Pons (tissue), 1 donor: ENCODE data around the gene MYORG.

Source experiments
- DNase-seq: peaks from one replicate; pipeline ENCODE4 v3.0.0-alpha.2; 2016; ENCODE audit warnings: low spot score

MYORG gene

DNA sequence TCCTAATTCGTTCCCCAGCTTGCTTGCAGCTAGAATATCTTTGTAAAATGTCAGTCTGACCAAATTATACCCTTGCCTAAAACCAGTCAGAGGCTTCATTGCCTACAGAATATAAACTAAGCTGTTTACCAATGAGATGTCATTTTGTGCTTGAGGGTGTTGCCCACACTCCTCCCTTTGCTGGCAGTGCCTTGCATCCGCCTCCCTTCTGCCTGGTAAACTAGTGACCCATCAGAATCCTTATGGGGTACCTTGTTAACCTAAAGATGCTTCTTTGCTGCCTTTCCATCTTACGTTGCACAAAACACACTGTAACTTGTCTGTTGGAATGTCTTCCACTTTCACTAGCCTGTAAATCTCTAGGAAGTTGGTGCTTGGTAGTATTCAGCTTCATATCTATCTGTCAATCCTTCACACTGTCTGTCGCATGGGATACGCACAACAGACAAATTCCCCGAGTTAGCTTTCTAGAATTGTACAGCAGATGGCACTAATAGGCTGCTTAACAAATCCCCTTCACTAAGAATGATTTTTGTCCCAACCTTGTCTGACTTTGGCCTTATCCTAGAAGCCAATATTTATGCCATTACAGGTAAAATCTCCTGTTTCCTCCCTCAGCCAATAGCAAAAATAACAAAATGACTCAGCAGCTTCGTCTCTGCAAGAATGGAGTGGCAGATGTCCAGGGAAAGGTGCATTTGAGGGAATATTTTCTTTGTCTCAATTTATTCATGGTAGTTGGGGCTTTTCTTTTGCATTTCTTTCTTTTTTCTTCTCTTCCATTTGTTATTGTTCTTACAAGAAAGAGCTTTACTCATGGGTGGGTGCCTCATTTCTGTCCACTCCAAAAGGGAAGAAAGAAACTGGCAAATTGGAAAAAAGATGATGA is 44.4 kb downstream of the MYORG start:
- peak; percentile 97 for DNase-seq

DNA sequence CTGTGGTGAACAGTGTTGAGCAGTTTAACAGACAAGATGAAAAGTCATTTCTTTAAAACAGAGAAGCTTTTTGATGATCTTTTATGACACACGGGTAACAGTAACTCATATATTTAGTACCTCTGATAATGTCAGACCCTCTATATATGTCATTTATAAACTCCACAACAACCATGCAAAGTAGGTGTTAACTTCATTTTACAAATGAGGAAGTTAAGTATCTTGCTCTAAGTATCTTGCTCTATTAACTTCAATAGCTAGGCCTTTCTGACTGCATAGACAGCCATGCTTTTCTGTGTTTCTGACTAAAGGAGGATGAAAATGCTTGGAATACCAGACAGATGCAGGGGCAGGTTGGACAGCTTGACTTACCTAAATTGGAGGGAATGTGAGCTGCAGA is 45.5 kb downstream of the MYORG start:
- peak; percentile 18 for DNase-seq

DNA sequence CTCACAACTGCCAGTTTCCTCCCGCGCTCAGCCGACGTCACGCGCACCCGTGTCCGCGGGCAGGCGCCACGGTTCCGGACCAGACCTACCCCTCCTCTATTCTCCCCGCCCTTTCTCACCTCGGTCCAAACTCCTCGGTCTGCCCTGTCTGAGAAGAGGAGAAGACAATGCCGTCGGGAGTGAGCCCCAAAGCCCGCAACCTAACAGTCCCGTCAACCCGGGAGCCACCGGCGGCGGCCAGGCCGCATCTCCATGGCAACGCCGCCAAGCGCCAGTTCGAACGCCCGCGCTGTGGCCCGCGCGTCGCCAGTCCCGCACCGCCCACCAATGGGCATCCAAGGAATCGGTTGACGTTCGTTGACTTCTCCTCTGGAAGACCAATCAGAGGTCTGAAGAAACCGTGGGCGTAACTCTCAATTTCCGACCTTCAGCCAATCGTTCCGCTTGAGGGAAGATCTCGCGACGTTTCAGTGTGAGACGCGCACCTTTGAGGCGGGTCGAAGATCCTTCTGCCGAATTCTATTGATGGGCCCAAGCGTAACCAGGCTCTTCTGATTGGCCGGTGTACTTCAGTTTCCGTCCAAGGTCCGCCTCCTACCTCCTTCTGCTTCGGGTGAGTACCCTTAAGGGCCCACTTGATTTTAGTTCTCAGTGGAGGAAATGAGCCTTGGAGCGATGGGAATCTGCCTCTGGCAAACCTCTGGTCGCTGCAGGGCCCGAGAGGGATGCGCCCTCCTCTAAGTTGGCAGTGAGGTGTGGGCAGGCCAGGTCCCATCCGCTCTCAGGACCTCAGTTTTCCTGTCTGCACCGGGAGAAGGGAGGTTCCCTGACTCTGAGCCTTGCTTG is 47.5 kb downstream of the MYORG start, which contains the start of the genes KIF24 and NUDT2:
Gene KIF24 (minus strand): TSS at position 282 of the 846 bp plus-strand sequence. CDS start 17,922 bp downstream, outside the sequence.
Gene NUDT2 (plus strand): TSS at position 583 of the 846 bp plus-strand sequence. CDS start 9,471 bp downstream, outside the sequence.
- peak; percentile 100 for DNase-seq

DNA sequence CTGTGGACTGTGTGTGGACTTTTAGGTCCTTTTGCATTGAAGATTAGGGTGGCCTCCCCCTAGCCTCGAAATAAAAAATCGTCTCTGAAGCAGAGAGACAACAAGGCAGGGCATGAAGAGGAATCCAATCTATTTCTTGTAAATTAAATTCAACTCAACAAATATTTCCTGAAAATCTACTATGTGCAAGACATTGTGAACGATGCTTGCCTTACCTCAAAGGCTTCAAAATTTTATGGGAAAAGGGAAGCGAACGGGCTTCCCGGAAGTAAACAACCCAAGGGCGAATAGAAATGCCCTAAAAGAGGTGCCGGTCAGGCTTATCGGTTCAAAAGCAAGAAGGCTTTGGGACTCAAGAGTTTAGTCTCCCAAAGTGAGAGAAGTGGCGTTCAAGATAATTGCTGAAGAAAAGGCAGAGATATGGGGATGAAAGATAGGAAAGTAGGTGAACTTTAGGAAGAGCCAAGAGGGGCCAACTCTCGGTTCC is 48.2 kb downstream of the MYORG start:
- DNase-seq, result no peak

DNA sequence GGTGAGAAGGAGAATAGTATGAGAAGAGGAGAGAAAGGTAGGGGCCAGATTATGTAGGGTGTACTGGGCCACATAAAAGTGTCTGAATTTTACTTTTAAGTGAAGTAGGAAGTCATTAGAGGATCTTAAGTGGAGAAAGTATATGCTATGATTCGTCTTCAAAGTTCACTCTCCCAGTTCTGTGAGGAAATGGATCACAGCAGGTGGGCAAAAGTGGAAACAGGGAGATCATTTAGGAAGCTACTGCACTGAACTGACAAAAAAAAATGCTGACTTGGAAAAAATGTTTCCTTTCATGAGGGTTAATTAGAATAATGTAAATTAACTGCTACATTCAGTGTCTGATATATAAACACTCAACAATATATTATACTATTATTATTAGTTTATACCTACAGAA is 50.0 kb downstream of the MYORG start:
- DNase-seq, result no peak

DNA sequence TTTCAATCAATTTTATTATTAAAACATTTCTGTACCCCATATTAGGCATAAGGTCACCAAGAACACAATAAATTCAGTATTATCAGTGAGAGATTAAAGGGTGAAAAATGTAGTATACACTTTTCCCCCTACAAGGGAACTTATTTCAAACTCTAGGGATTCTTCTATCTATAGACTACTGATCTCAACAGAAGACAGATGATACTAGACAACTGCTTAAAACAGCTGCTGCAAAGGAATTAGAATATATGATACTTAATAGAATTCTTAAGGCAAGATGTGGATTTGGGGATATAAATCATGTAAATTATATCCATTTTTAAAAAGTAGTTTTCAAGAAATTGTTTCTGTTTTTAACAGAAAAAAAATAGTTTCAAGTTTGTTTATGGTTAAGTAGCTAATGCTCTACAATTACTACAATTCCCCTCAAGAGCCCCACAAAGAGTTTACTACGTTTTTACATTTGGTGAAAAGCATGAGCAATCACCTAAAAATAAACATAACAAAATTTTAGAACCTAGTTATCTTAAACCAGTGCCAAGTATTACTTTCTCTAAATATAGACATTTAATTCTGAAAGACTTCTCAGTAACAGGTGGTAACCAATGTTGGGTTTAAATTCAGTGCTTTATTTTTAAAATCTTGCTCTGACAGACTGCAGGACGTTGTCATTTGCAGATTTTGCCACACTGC is 53.7 kb downstream of the MYORG start:
- no peak for DNase-seq

DNA sequence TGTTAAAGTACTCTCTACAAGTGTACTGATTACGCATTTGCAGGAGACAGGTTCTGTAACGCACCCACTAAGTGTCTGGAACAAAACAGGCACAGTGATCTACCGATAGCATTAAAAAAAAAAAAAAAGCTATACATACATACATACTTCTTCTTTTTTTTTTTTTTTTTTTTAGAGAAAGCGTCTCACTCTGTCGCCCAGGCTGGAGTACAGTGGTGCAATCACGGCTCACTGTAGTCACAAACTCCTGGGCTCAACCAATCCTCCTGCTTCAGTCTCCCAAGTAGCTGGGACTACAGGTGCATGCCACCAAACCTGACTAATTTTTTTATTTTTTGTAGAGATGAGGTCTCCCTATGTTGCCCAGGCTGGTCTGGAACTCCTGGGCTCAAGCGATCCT is 55.2 kb downstream of the MYORG start:
- DNase-seq, result no peak

DNA sequence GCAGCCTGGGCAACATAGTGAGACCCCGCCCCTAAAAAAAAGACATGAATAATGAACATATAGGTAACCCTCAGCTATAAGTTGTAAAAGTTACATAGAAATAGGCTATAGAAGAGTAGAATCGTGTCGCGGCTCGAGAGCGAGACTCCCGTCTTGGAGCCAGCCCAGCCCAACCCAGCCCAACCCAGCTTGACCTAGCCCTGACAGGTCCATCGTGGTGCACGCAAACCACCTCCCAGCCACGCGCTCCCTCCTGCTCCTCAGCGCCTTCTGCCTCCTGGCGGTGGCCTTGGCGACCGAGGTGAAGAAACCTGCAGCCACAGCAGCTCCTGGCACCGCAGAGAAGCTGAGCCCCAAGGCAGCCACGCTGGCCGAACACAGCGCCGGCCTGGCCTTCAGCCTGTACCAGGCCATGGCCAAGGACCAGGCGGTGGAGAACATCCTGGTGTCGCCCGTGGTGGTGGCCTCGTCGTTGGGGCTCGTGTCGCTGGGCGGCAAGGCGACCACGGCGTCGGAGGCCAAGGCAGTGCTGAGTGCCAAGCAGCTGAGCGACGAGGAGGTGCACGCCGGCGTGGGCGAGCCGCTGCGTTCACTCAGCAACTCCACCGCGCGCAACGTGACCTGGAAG is 58.4 kb downstream of the MYORG start:
- DNase-seq, result no peak

DNA sequence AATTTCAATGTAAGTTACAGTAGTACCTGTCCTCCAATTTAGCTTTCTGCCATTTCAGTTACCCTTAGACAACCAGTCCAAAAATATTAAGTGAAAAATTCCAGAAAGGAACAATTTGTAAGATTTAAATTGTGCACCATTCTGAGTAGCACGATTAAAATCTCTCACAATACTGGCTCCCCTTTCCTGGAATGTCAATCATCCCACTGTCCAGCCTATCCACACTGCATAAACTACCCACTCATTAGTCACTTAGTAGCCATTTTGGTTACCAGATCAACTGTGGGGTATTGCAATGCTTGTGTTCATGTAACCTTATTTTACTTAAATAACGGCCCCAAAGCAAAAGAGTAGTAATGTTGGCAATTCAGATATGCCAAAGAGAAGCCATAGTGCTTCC is 59.3 kb downstream of the MYORG start:
- DNase-seq, result no peak
